ENCODE data around the gene SRPK2.

DNA sequence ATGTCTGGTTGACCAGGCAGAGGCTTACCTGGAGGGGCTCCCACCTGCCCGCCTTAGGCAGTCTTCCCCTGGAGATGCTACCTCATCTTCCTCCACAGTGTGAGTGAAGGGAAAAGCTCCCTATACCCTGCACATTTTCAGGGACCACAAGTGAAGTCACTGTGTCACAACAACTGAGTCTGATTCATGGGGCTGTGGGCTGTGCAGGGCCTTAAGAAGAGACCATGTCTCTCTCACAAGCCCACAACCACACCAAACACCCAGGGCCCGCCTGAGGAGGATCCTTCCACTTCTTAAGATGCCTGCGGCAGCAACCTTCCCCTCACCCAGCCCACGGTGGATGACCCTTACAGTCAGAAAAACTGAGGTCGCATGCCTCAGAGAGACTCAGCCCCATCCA is 256.4 kb downstream of the SRPK2 start:
- TF ChIP-seq, protein P1, sequence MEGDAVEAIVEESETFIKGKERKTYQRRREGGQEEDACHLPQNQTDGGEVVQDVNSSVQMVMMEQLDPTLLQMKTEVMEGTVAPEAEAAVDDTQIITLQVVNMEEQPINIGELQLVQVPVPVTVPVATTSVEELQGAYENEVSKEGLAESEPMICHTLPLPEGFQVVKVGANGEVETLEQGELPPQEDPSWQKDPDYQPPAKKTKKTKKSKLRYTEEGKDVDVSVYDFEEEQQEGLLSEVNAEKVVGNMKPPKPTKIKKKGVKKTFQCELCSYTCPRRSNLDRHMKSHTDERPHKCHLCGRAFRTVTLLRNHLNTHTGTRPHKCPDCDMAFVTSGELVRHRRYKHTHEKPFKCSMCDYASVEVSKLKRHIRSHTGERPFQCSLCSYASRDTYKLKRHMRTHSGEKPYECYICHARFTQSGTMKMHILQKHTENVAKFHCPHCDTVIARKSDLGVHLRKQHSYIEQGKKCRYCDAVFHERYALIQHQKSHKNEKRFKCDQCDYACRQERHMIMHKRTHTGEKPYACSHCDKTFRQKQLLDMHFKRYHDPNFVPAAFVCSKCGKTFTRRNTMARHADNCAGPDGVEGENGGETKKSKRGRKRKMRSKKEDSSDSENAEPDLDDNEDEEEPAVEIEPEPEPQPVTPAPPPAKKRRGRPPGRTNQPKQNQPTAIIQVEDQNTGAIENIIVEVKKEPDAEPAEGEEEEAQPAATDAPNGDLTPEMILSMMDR (IDR thresholded peaks at IDR 0.05): no peak
- TF ChIP-seq EZH2 (IDR thresholded peaks at IDR 0.05): no peak

Data from neural progenitor cell (in vitro differentiated cells).